Dedifferentiated amniotic fluid mesenchymal stem cell (primary cell): ENCODE data around the gene PRAMEF13.
"Not testable (repeated sequence)": the region's sequence is repeated elsewhere in the genome, so short reads cannot be mapped to it uniquely, and the experiment has no call there.

Experiments used
- DNase-seq: peaks from one replicate; pipeline ENCODE4 v3.0.0-alpha.2; 2016; ENCODE audit errors: extremely low spot score

PRAMEF13 gene

DNA sequence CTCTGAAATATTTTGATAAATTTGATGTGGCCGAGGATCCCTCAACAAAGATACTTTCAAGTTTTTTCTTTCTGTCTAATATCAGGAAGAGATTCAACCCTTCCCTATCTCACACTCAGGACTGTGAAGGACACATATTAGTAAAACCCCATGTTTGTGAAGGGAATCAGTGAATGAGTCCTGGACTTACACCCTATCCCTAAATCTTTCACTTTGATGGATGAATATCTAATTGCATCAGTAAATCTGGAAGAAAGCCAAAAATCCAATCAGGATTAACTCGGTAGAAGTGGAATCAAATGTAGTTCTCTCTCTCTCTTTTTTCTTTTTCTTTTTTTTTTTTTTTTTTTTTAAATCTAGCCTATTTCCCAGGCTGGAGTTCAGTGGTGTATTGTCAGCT lies 29.7 kb downstream of the PRAMEF13 start, which contains the start of gene PRAMEF9:
TSS of gene PRAMEF9 (plus strand) at position 301 of the 400 bp plus-strand sequence. CDS start 3,433 bp downstream, outside the sequence.
- DNase-seq: not testable (repeated sequence)

DNA sequence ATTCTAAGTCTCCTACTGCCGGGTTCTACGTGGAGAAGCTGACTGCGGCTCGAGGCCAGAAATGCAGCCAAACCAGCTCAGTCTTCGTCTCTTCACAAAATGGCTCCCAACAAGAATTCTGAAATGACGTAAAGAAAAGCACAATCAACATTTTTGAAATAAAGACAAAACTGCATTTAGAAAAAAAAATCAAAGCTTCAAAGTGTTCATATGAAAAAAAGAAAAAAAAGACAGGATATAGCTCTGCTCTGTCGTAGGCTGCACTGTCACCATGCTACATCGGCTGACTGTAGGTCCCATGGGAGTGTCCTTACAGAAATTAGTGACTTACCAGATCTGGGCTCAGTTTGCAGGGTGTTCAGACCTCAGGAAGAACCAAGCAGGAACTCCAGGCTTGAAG lies 35.7 kb downstream of the PRAMEF13 start, which contains the start of gene HNRNPCL4:
TSS of gene HNRNPCL4 (minus strand) at position 101 of the 400 bp plus-strand sequence. CDS start 164 bp downstream, outside the sequence.
- not testable (repeated sequence) for DNase-seq

DNA sequence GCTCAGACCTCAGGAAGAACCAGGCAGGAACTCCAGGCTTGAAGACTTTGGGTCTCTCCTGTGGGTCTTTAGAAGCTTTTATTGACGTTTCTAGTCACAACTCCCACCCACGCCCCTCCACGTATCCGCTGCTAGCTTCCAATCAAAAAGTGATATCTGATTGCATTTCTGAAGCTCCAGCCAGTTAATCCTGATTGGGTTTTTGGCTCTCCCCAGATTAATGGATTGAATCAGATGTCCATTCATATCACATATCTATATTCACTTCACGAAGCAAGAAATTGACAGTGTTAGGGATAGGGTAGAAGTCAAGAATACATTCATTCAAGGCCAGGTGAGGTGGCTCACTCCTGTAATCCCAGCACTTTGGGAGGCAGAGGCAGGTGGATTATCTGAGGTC lies 45.3 kb downstream of the PRAMEF13 start, which contains the start of gene PRAMEF26:
TSS of gene PRAMEF26 (minus strand) at position 101 of the 400 bp plus-strand sequence. CDS start 2,914 bp downstream, outside the sequence.
- DNase-seq: not testable (repeated sequence)
